Suppressor macrophage treated with lipopolysaccharide for 4 hours (primary cell): ENCODE results near the gene CDH4.

Experiments
- DNase-seq: peaks from one replicate; pipeline ENCODE4 v3.0.0-alpha.2; 2020

The CDH4 gene

DNA sequence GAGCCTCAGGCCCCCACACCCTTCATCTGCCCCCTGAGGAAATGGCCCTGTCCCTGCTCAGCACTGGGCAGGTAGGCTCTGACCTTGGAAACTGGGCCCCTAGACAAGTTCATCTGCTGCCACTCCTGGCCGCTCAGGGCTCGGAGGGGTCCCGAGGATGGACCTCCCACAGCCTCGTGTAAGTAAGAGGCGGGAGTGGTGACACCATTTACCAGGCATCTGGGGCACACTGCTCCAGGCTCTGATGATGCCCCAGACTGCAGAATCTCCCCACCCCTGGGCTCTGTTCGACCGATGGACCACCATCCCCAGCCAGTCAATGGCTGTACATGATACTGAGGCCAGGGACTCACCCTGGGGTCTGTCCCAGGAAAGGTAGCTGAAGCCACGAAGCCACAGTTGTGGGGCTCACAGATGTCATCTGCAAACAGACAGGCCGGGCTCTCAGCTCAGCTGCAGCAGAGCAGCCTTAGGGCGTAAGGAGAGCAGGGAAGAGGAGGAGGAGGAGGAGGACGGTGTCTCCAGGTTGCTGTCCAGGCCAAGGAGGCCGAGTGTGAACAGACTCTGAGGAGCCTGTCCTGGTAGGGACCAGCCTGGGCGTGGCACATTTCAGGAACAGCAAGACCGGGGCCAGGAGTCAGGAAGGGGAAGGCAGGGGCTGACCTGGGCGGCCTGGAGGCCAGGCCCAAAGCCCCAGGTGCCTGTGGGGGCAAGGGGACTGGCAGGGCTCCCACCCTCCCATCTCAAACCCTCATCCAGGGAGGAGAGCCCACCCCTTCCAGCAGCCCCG, 513.2 kb downstream of the CDH4 start:
- no peak for DNase-seq

GRCh38 chr20:61765871-61766654, 514.0 kb downstream of the CDH4 start:
- DNase-seq, result no peak

GRCh38 chr20:61766921-61767610, 515.0 kb downstream of the CDH4 start:
- no peak for DNase-seq

DNA sequence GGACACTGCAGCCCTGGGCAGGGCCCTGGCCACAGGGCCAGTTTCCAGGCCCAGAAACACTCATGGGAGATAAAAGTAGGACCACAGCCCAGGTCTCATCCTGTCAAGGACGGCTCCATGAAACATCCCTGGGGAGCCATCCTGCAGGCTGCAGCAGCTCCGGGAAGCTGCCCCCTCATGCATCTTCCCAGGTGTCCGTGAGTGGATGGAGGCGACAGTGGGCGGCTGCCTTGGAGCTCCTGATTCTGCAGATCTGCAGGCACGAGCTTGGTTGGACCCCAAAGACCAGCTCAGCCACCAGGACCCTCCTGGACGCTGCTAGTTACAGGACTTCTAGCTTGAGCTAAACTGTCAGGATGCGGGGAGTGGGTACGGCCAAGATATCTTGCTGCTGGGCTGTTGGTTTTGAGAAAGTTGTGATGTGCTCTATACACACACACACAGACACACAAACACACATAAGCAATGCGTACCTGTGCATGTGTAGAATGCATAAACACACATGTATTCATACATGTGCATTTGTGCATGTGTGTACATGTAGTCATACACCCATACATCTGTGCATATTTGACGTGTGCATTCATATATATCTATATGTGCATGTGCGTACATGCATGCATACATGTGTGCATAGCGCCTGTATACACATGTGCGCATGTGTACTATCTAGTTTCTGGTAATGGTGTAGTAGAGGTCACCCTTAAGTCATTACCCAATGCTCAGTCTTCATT, 515.9 kb downstream of the CDH4 start:
- DNase-seq, result no peak

DNA sequence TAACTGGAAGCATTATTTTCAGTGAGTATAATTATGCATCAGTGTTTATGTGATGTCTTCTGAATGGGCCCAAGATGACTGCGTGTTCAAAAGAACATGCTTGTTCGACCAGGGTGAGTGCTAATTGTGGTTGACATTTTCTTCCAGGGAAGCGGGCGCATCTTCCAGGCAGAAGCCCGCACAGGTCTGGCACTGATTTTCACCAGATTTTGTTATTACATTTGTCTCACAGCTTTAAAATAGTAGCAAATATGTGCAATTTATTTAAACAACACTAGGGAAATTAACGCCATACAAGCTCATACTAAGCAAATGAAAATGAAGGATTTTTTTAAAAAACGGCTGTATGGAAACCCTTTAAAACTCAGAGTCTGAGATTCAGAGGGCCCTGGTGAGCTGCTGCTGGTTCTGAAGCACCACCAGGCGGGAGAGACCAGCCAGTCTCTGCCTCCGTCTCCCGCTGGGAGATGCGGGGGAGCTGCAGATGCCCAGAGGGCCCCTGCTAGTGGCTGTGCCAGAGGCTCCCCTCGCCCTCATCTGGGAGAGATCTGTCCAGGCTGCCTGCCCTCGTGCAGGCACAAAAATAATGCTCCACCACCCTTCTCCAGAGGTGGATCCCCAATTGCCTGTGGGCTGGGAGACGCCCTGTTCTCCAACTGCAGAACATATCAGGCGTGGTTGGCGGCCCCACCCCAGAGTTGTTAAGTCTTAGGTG, 516.7 kb downstream of the CDH4 start:
- DNase-seq, result no peak

DNA sequence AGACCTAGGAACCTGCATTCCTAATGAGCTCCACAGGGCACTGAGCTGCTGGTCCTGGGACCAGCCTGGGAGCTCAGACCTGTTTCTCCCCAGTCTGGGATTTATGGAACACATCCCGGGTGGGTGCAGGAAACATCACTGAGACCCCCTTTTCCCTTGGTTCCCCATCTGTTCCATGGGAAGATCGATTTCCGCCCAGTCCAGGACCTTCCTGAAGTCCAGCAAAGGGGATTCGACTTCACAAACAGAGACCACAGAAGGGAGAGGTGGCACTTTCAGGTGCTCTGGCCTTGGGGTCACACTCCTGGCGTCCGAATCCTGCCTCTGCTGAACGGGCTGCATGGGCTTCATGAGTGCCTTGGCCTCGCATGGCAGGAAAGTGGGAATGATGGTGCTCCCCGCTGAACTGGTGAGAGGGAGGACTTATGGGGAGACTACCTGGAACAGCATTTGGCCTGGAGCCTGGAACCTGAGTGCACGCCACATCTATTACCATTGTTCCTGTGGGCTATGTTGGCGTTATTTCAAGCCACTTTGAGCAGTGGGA, 517.3 kb downstream of the CDH4 start:
- no peak for DNase-seq

- DNase-seq, result no peak
Observed at GRCh38 chr20:61770113-61770585, 518.1 kb downstream of the CDH4 start.

DNA sequence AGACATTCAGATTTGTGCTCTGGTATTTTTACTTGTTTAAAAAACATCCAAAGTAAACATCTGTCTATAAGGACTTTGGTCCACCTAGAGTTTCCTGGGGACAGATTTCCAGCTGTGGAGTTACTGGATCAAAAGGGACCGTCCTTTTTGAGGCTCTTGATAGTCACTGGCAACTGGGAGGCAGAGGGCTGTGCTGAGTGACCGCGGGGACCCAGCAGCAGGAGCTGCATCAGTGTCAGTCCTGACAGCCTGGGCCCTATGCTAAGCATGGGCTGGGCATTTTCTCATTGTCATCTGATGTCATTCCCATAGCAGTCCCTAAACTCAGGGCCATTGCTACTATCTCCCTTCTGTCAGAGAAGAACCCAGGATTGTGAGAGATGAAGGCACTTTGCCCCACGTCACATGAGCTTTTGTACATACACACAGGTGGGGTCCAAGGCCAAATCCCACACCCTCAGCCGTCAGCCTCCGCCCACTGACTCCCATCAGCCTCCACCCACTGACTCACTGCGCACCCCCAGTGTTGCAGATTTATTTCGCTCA, 519.8 kb downstream of the CDH4 start:
- no peak for DNase-seq

DNA sequence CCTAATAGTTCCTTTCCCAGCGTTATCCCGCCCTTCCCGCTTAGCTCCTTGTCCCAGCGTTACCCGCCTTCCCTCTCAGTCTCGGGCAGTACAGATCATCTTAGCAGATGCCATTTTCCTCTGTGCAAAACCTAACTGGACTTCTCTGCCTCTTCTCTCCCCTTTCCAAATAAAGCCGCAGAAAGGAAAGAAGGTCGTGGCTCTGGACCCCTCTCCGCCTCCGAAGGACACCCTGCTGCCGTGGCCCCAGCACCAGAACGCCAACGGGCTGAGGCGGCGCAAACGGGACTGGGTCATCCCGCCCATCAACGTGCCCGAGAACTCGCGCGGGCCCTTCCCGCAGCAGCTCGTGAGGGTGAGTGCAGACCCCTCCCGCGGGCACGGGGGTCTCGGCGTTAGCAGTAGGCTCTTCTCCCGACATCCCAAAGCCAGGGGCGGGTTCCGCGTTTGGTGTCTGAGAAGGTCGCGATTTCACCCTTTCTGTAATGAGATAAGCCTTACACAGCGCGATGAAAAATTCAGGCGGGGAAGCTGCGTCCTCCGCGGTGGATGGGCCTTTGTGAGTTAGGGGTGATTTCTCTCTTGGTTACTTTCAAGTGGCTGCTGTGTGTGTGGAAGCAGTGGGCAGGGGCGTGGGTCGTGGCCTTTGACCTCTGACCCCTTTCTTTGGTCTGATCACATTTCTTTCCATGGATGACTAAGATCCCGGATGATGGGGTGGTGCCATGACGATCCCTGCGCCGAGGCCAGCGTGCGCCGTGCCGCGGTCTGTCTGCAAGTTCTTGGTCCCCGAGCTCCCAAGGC, 521.0 kb downstream of the CDH4 start:
- no peak for DNase-seq

GRCh38 chr20:61773926-61774587, 522.0 kb downstream of the CDH4 start:
- DNase-seq, result no peak

DNA sequence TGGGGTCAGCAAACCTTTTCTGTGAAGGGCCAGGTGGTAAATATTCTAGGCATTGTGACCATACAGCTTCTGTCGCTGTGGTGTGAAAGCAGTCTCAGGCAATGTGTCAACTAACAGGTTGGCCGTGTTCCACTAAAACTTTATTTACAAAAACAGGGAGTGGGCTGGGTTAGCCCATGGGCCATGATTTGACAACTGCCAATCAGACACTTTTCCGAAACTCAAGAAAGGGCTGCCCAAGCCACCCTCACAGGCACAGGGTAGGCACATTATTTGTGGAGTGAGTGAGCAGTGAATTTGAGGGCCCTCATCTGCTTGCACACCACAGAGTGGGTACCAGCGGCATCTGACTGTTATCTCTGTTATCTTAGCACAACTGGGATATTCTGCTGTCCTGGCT, 523.4 kb downstream of the CDH4 start:
- DNase-seq, result no peak

- DNase-seq, result no peak
Observed at GRCh38 chr20:61776491-61777075, 524.5 kb downstream of the CDH4 start.

DNA sequence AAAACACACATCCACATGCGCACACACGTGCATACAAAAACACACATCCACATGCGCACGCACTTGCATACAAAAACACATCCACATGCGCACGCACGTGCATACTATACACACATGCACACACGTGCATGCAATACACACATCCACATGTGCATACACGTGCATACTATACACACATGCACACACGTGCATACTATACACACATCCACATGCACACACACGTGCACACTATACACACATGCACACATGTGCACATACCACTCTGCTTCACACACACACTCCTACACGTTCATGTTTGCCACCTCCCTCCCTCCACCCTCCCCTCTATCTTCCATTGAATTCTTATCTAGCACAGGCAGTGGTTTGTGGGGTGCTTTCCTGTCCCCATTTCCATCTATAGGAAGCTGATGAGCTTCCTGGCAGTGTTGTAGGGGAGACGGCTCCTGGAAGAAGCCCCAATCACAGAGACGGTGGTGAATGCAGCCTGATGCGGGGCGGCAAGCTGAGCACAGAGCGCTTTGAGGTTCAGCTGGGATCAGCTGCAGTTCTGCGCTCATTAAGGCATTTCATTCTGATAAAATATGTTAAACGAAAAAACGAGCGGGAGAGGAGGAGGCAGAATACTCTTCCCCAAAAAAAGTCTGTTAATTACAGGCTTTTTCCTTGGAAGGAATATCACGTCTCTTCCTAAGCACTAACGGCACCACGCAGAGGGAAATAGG, 525.9 kb downstream of the CDH4 start:
- DNase-seq, result no peak

DNA sequence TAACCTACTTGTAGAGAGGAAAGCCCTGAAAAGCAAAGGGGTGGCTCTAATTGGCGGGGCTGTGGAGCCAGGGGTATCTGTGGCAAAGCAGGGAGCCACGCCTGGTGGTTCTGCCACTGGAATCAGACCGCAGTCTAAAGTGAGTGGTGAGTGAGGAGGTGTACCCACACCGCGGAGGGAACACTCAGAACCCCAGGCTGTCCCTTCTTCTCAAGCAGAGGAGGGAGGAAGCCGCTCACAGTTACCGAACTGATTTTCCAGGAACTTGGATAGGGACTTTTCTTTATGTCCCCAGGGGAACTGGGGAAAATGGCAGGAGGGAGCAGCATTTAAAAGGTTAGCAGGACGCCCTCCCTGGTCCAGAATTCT, 526.4 kb downstream of the CDH4 start:
- DNase-seq, result no peak

DNA sequence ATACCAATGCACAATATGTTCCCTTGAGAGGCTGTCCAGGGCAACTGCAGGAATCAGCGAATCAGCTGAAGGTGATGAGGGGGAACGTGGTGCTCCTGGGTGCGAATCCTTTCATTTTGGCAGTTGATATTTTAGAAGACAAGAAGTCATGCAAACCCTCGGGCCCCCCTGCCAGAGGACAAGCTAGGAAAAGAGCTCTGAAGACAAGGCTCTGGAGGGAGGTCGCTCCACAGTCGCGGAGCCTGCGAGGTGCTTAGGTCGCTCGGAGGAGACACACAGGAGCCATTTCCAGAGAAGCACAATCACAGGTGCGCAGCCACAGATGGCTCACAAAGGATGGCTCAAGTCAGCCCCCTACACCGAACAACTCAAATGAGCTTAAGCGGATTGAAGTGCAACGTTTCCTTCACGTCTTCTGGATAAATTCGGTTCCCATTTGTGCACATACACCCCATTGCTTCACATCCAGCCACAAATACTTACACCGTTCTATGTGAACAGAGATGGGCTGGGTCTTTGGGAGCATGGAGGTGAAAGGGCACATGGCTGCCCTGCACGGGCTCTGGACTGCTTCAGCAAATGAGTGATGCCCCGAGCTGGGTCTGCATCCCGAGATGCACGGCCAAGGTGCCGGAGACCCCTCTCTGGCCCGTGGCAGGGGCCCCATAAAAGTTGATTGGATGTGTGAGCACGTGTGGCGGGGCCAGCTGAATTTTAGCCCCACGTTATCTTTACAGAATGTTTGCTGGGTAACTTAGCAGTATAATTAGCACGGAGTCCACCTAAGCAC, 527.3 kb downstream of the CDH4 start:
- DNase-seq, result no peak

DNA sequence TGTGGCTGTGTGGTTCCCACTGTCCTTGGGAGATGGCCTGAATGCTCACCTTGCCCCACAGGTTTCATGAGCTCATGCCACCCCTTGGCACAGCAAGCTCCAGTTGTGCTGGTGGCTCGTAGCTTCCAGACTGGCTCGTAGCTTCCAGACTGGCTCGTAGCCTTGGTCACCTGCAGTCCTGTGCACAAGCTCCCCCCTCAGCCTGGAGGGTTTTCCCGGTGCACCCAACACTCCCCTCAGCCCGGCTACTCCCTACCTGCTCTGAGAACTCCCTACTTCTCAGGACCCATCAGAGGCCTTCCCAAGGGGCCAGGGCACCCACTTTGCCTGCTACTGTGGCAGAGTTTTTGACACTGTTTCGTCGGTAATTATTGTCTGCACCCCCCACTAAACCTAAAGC, 528.0 kb downstream of the CDH4 start:
- DNase-seq, result no peak

DNA sequence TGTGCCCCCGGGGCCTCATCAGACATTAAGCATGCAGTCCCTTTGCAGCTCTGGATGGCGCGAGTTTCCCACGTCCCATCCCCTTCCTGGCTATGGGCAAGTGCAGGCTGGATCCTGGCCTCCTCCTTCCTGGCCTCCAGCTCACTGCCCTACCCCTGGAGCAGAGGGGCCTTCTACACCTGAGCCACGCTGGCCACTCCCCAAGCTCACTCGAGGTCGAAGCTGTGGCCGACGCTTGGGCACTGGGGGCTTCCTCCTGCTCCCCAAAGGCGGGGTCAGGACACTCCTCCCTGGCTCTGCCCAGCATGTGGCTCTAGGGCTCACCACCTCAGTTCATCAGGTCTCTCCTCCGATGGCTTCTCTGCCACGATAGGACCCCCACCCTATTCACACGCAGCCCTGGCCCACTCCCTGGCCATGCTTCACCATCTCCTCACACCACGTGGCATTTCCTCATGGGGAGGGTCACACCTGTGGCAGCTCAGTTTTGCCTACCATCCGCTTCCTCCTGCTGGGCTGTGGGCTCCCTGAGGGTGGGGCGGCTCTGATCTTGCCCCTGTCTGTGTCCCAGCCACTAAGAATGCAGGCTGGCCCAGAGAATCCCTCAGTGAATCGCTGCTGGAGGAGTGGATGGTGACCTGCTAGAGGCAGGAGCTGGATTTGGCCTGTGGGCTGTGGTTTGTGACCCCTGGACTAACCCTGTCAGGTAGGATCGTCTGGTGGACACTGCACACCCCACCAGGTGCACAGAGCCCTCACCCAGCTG, 532.9 kb downstream of the CDH4 start:
- no peak for DNase-seq

GRCh38 chr20:61785567-61785816, 533.4 kb downstream of the CDH4 start:
- DNase-seq, result no peak
